ENCODE results near the gene APOB. TPM values are rescaled to one million over a fixed set of nuclear protein-coding genes. Genes with fewer than 3 reads are reported as not detected.

APOB gene
- total RNA-seq, 1 donor from 2014 or later = under 0.01 TPM

- DNase-seq = no peak
Observed at GRCh38 chr2:21017748-21018276, 26.1 kb downstream of the APOB start.

GRCh38 chr2:21015281-21015645 is 28.6 kb downstream of the APOB start:
- no peak for DNase-seq

GRCh38 chr2:21014364-21015280 is 29.3 kb downstream of the APOB start:
- no peak for DNase-seq

GRCh38 chr2:21013043-21013816 is 30.6 kb downstream of the APOB start:
- DNase-seq = no peak

- no peak for DNase-seq
Observed at GRCh38 chr2:21012557-21012937, 31.3 kb downstream of the APOB start.

GRCh38 chr2:21011876-21012556 is 31.9 kb downstream of the APOB start:
- DNase-seq = no peak

- DNase-seq = no peak
Observed at GRCh38 chr2:21011453-21011852, 32.4 kb downstream of the APOB start.

- DNase-seq = no peak
Observed at GRCh38 chr2:21010813-21011439, 32.9 kb downstream of the APOB start.

- no peak for DNase-seq
Observed at GRCh38 chr2:21009662-21010225, 34.1 kb downstream of the APOB start.

- no peak for DNase-seq
Observed at GRCh38 chr2:21008790-21009661, 34.8 kb downstream of the APOB start.

- no peak for DNase-seq
Observed at GRCh38 chr2:21008014-21008789, 35.7 kb downstream of the APOB start.

GRCh38 chr2:21007129-21008013 is 36.5 kb downstream of the APOB start:
- no peak for DNase-seq

GRCh38 chr2:21006423-21007128 is 37.3 kb downstream of the APOB start:
- no peak for DNase-seq

- no peak for DNase-seq
Observed at GRCh38 chr2:21005700-21006422, 38.0 kb downstream of the APOB start.

- no peak for DNase-seq
Observed at GRCh38 chr2:21005111-21005699, 38.7 kb downstream of the APOB start.

GRCh38 chr2:21004181-21004572 is 39.7 kb downstream of the APOB start:
- DNase-seq = no peak

- no peak for DNase-seq
Observed at GRCh38 chr2:21003572-21004180, 40.2 kb downstream of the APOB start.

All from dermis blood vessel endothelial cell (primary cell).